Kidney (tissue), 14 donors: ENCODE results near the gene SH3BP4. TPM values are rescaled to one million over a fixed set of nuclear protein-coding genes. Genes with fewer than 3 reads are reported as not detected.

Experiments
- DNase-seq, 5 donors: peaks; one replicate each; pipeline ENCODE4 v3.0.0-alpha.2; 2013 to 2020
- FAIRE-seq: peaks from 2 replicates; lab custom pipeline; 2012; peaks lifted over from hg19 to GRCh38; lab: Jason Lieb, UNC
- H3K27ac ChIP-seq, 2 donors: one replicate each; pipeline ENCODE4 v1.7.0; 2013; ENCODE audit warnings: low read depth in 2 of 2, low read length in 2 of 2, inconsistent platforms in 1 of 2
- H3K27me3 ChIP-seq: one replicate; pipeline ENCODE4 v1.7.1; 2013; ENCODE audit warnings: low read length, inconsistent platforms; ENCODE audit not compliant: control insufficient read depth, insufficient read depth
- H3K36me3 ChIP-seq, 3 donors: one replicate each; pipeline versions ENCODE4 v1.7.0 to v1.7.1; 2013; ENCODE audit warnings: low read length in 3 of 3, control low read depth in 1 of 3, inconsistent platforms in 1 of 3; ENCODE audit not compliant: insufficient read depth in 3 of 3, control insufficient read depth in 2 of 3
- H3K4me1 ChIP-seq, 3 donors: one replicate each; pipeline versions ENCODE4 v1.7.0 to v1.7.1; 2013; ENCODE audit warnings: low read length in 3 of 3, inconsistent platforms in 1 of 3, low read depth in 1 of 3; ENCODE audit not compliant: control insufficient read depth in 2 of 3, insufficient read depth in 2 of 3
- H3K4me3 ChIP-seq, 3 donors: one replicate each; pipeline versions ENCODE4 v1.7.0 to v1.8.1; 2013; ENCODE audit warnings: low read length in 3 of 3, control low read depth in 1 of 3, inconsistent platforms in 1 of 3
- H3K9ac ChIP-seq, 3 donors: one replicate each; pipeline versions ENCODE4 v1.7.0 to v1.7.1; 2013; ENCODE audit warnings: low read length in 3 of 3, control low read depth in 1 of 3, inconsistent platforms in 1 of 3
- H3K9me3 ChIP-seq, 3 donors: one replicate each; pipeline versions ENCODE4 v1.7.0 to v1.7.1; 2013; ENCODE audit warnings: low read length in 3 of 3, control low read depth in 1 of 3, inconsistent platforms in 1 of 3; ENCODE audit not compliant: control insufficient read depth in 2 of 3, insufficient read depth in 1 of 3
- intact Hi-C: fragments of 100-400 bp; cut with DNase I; formaldehyde crosslinking; loops from one replicate; pipeline ENCODE4 v1.11.1; 2022
- polyA plus RNA-seq: library from polyadenylated mRNA; stranded (reverse); fragments of 350-450 nt; fragmentation: Illumina TruSeq; extraction: RNeasy Lipid Tissue Mini Kit (QIAGEN cat#74804); gene quantifications from one replicate; pipeline ENCODE4 v1.2.3, GENCODE V29; 2014; ENCODE audit warnings: low read depth, low replicate concordance; ENCODE audit not compliant: insufficient read depth
- total RNA-seq: library from RNA; stranded (reverse); fragmentation: NEBNext Ultra II Directional; extraction: Animal tissue kit (Norgen Biotek cat#: 25700); gene quantifications from one replicate; pipeline ENCODE4 v1.2.1, GENCODE V29; 2021
- TF ChIP-seq, protein P1 (sequence below): IDR thresholded peaks from 3 replicates; pipeline ENCODE4 v1.5.1; 2012; ENCODE audit warnings: mild to moderate bottlenecking, moderate library complexity, borderline replicate concordance; ENCODE audit not compliant: insufficient read depth; ENCODE audit errors: extremely low read depth
- donor health status: control.
- donor health status: control.
- donor health status: control.
- donor health status: control.
- donor health status: control.
- donor health status: DM: yes; HTN: yes; CAD: no.
- donor health status: Normal renal cell carcinoma (clear cell type).

SH3BP4 gene
- total and polyA plus RNA-seq, 2 donors from 2014 or later: 20.0 to 52.9 TPM

DNA sequence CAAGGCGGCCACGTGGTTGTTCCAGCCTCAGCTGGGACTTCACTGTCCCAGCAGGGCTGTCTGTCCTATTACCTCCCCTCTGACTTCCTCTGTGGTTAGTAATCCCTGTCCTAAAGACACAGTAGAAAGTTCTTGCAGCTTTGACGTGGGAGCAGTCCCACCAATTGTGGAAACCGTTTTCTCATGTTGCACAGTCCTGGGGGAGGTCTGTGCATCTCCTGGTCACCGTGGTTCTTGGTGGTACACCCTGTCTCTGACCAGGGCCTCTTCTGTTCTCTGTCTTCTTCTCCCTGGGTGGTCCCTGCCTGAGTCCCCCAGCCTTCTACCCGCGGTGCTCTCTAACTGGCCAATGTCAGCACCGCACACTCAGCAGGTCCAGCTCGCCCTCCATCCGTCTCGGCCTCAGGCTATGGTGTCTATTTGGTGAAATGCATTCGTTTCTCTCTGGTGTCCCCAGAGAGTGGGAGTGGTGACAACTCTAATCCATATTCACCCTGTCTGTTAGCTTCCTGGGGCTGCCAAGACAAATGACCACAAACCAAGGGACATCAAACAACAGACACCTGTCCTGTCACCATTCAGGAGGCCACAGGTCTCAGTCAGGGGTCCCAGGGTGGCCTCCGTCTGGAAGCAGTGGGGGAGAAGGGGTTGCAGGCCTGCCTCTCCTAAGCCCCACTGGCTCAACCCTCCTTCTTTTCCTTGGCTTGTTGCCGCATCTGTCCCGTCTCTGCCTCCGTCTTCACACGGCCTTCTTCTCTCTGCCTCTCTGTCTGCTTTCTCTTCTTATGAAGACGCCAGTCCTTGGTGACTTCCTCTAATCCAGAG, 99.8 kb downstream of the SH3BP4 start:
- no peak for FAIRE-seq
- peak in 1 of 5 donors; percentile 33 for DNase-seq
- H3K36me3 ChIP-seq: peaks cover 0 to 28% (median 15%) of the 10 kb centered on the region in 3 donors
- no peaks in the 10 kb centered on the region for H3K27me3 ChIP-seq
- H3K9me3 ChIP-seq: no peaks in the 10 kb centered on the region
- intact Hi-C loops: no loop called here
- H3K27ac ChIP-seq: peak overlapping the region; percentile 9 to 61
- TF ChIP-seq, protein P1, sequence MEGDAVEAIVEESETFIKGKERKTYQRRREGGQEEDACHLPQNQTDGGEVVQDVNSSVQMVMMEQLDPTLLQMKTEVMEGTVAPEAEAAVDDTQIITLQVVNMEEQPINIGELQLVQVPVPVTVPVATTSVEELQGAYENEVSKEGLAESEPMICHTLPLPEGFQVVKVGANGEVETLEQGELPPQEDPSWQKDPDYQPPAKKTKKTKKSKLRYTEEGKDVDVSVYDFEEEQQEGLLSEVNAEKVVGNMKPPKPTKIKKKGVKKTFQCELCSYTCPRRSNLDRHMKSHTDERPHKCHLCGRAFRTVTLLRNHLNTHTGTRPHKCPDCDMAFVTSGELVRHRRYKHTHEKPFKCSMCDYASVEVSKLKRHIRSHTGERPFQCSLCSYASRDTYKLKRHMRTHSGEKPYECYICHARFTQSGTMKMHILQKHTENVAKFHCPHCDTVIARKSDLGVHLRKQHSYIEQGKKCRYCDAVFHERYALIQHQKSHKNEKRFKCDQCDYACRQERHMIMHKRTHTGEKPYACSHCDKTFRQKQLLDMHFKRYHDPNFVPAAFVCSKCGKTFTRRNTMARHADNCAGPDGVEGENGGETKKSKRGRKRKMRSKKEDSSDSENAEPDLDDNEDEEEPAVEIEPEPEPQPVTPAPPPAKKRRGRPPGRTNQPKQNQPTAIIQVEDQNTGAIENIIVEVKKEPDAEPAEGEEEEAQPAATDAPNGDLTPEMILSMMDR: no peak
- peaks cover 0 to 18% (median 14%) of the 10 kb centered on the region in 3 donors for H3K4me1 ChIP-seq
- H3K9ac ChIP-seq: peak overlapping the region in 1 of 3 donors; percentile 30
- no peak overlapping the region for H3K4me3 ChIP-seq

DNA sequence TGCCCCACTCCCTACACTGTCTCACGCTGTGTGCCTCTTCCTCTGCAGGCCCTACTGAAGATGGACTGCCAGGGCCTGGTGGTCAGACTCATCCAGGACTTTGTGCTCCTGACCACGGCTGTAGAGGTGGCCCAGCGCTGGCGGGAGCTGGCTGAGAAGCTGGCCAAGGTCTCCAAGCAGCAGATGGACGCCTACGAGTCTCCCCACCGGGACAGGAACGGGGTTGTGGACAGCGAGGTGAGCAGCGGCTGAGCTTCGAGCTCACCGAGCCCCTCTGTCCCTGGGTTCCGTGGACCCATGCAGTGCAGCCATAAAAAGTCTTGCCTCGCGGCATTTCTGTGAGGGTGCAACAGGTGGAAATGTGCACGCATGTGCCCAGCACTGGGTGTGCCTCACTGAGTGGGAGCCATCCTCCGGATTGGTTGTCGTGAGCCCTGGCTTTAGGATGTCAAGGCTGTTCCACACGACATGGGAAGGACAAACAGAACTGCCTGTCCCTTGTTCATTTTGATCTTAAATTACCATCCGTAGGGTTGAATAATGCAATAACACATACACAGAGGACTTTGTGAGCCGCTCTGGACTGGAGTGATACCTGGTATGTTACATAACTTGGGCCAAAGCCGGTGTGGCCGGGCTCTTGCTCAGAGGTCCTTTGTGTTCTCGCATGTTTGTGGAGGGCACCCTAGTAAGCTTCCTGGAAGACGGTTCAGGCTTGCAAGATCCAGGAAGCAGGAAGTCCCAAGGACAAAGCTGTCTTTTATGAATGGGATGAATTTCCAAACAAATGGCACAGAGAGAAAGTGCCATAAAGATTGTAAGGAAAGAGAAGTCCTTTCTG, 100.9 kb downstream of the SH3BP4 start:
- TF ChIP-seq, protein P1: no peak
- Histone ChIP-seq H3K9me3 (no peaks in the 10 kb centered on the region), H3K9ac (no peak overlapping the region), H3K27me3 (no peaks in the 10 kb centered on the region), H3K27ac (no peak overlapping the region), H3K4me1 (peaks cover 0 to 18% (median 11%) of the 10 kb centered on the region in 3 donors), H3K4me3 (no peak overlapping the region), H3K36me3 (peaks cover 0 to 20% (median 15%) of the 10 kb centered on the region in 3 donors)
- peak in 1 of 5 donors; percentile 16 for DNase-seq
- intact Hi-C loops: no loop called here
- no peak for FAIRE-seq

DNA sequence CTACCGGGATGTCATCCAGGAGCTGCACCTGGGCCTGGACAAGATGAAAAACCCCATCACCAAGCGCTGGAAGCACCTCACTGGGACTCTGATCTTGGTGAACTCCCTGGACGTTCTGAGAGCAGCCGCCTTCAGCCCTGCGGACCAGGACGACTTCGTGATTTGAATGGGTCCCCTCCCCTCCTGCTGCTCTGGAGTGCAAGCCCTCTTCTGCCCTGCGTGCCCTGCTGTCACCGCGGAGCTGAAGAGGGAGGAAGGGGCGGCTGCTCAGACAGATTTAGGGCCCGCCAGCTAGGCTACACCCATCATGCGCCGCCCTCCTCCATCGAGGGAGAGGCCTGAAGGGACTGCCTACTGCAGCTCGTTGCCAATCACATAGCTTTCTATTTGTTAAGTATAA, 101.8 kb downstream of the SH3BP4 start:
- Histone ChIP-seq H3K36me3 (peaks cover 0 to 20% (median 15%) of the 10 kb centered on the region in 3 donors), H3K4me1 (peaks cover 0 to 18% (median 11%) of the 10 kb centered on the region in 3 donors), H3K27me3 (no peaks in the 10 kb centered on the region), H3K9me3 (no peaks in the 10 kb centered on the region), H3K9ac (no peak overlapping the region), H3K27ac (no peak overlapping the region), H3K4me3 (no peak overlapping the region)
- peak in 1 of 5 donors; percentile 24 for DNase-seq
- intact Hi-C loops: no loop called here
- TF ChIP-seq, protein P1: no peak
- no peak for FAIRE-seq
